ENCODE measurements around the gene LRATD1.

DNA sequence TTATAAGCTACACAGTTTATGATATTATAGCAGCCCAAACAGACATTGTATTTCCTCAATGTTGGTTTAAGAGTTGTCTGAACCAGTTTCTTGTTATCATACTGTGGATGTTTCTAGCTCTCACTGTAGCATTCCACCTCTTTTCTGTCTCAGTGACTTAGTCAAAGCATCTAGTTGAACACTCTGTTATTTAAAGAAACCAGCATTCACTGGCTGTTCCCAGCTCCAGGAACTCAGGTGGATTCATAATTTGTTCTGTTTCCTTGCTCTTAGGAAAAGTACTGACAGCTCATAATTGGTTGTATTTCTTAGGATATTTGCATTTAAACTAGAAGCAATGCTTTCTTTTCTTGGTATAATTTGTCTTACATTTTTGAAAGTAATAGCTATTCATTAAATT, 17.5 kb downstream of the LRATD1 start:
- TF ChIP-seq, protein P1, sequence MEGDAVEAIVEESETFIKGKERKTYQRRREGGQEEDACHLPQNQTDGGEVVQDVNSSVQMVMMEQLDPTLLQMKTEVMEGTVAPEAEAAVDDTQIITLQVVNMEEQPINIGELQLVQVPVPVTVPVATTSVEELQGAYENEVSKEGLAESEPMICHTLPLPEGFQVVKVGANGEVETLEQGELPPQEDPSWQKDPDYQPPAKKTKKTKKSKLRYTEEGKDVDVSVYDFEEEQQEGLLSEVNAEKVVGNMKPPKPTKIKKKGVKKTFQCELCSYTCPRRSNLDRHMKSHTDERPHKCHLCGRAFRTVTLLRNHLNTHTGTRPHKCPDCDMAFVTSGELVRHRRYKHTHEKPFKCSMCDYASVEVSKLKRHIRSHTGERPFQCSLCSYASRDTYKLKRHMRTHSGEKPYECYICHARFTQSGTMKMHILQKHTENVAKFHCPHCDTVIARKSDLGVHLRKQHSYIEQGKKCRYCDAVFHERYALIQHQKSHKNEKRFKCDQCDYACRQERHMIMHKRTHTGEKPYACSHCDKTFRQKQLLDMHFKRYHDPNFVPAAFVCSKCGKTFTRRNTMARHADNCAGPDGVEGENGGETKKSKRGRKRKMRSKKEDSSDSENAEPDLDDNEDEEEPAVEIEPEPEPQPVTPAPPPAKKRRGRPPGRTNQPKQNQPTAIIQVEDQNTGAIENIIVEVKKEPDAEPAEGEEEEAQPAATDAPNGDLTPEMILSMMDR (IDR thresholded peaks at IDR 0.05): no peak
- no peak for TF ChIP-seq POLR2A (IDR thresholded peaks at IDR 0.05)

All from esophagus squamous epithelium (tissue), 4 donors.